B cell (primary cell): ENCODE data around the gene LMX1B. TPM values are rescaled to one million over a fixed set of nuclear protein-coding genes. Genes with fewer than 3 reads are reported as not detected.
"Not testable (repeated sequence)": the region's sequence is repeated elsewhere in the genome, so short reads cannot be mapped to it uniquely, and the experiment has no call there.

Experiments
- ATAC-seq: fragments of 200-7000 bp; cut with Tn5 transposase; one replicate; pipeline ENCODE4 v1.10.0; 2021; ENCODE audit warnings: low read depth, mild to moderate bottlenecking, moderate number of reproducible peaks, moderate library complexity
- CTCF ChIA-PET: fragments of 350-600 bp; sonication (Branson Sonifier 250); formaldehyde crosslinking; loops from one replicate; lab custom pipeline; 2021; ENCODE audit warnings: antibody characterized with exemption, inconsistent platforms; lab: Charles Lee
- POLR2A ChIA-PET: fragments of 350-600 bp; sonication (Branson Sonifier 250); formaldehyde crosslinking; loops from one replicate; lab custom pipeline; 2021; ENCODE audit warnings: antibody characterized with exemption; lab: Charles Lee
- DNase-seq: peaks from one replicate; pipeline ENCODE4 v3.0.0; 2013
- H2AFZ ChIP-seq: 2 replicates; pipeline ENCODE4 v1.6.1; 2012; ENCODE audit warnings: mild to moderate bottlenecking, low read depth, low read length; ENCODE audit not compliant: insufficient read depth, poor library complexity, severe bottlenecking
- H3K27ac ChIP-seq, 2 donors: 1 replicate in 1 of 2; 2 replicates in 1 of 2; pipeline ENCODE4 v1.5.1; 2012 to 2013; ENCODE audit warnings: low read length in 2 of 2, mild to moderate bottlenecking in 2 of 2, moderate library complexity in 1 of 2
- H3K27me3 ChIP-seq, 4 experiments: fragments of 200-600 bp in 1 of 4; sonication (generic) in 1 of 4; replicated peaks in 1 of 4; 1 replicate in 2 of 4; 2 replicates in 2 of 4; pipeline versions ENCODE4 v1.6.1 to v1.7.0; 2013 to 2016; ENCODE audit warnings: low read length in 3 of 4, mild to moderate bottlenecking in 2 of 4, mixed read lengths in 1 of 4, moderate library complexity in 1 of 4; ENCODE audit not compliant: insufficient read depth in 4 of 4, control insufficient read depth in 3 of 4; ENCODE audit errors: control extremely low read depth in 1 of 4
- H3K36me3 ChIP-seq, 2 experiments: replicated peaks in 1 of 2; 1 replicate in 1 of 2; 2 replicates in 1 of 2; pipeline versions ENCODE4 v1.6.1 to v1.7.1; 2013; ENCODE audit warnings: low read length in 1 of 2; ENCODE audit not compliant: insufficient read depth in 2 of 2, control insufficient read depth in 1 of 2; ENCODE audit errors: control extremely low read depth in 1 of 2, extremely low read depth in 1 of 2
- H3K4me1 ChIP-seq, 2 donors: fragments of 200-600 bp in 1 of 2; sonication (generic) in 1 of 2; 1 replicate in 1 of 2; 2 replicates in 1 of 2; pipeline versions ENCODE4 v1.5.1 to v1.6.1; 2013 to 2017; ENCODE audit warnings: low read length in 2 of 2; ENCODE audit not compliant: control insufficient read depth in 2 of 2, insufficient read depth in 2 of 2
- H3K4me2 ChIP-seq: replicated peaks from 2 replicates; pipeline ENCODE3; 2012; ENCODE audit warnings: mild to moderate bottlenecking, low read depth, low read length; ENCODE audit not compliant: poor library complexity, severe bottlenecking
- H3K4me3 ChIP-seq, 5 experiments: fragments of 200-600 bp in 1 of 5; sonication (generic) in 1 of 5; 1 replicate in 3 of 5; 2 replicates in 2 of 5; pipeline versions ENCODE4 v1.5.1 to v1.7.0; 2011 to 2016; ENCODE audit warnings: low read length in 4 of 5, mild to moderate bottlenecking in 4 of 5, low read depth in 2 of 5, control low read depth in 1 of 5, moderate library complexity in 1 of 5; ENCODE audit not compliant: insufficient read depth in 1 of 5; ENCODE audit errors: control extremely low read depth in 1 of 5, extremely low read depth in 1 of 5
- H3K79me2 ChIP-seq: fragments of 200-600 bp; sonication (generic); one replicate; pipeline ENCODE4 v1.6.0; 2016; ENCODE audit warnings: low read length; ENCODE audit not compliant: control insufficient read depth, insufficient read depth
- H3K9ac ChIP-seq: fragments of 200-600 bp; sonication (generic); 2 replicates; pipeline ENCODE4 v1.6.1; 2017; ENCODE audit warnings: mild to moderate bottlenecking, low read length, moderate library complexity
- H3K9me3 ChIP-seq, 3 donors: one replicate each; pipeline versions ENCODE4 v1.6.1 to v1.7.1; 2013; ENCODE audit warnings: low read length in 2 of 3; ENCODE audit not compliant: control insufficient read depth in 2 of 3, insufficient read depth in 1 of 3; ENCODE audit errors: control extremely low read depth in 1 of 3
- H4K20me1 ChIP-seq: 2 replicates; pipeline ENCODE4 v1.6.0; 2012; ENCODE audit warnings: mild to moderate bottlenecking, low read length; ENCODE audit not compliant: insufficient read depth, control insufficient read depth, poor library complexity, severe bottlenecking
- H3K27ac Mint-ChIP-seq: one replicate; pipeline ENCODE4 v1.8.0; 2021; ENCODE audit warnings: mixed read lengths
- H3K27me3 Mint-ChIP-seq: one replicate; pipeline ENCODE4 v1.8.0; 2021; ENCODE audit warnings: mixed read lengths
- H3K4me1 Mint-ChIP-seq: one replicate; pipeline ENCODE4 v1.8.0; 2021; ENCODE audit warnings: mixed read lengths
- H3K4me3 Mint-ChIP-seq: one replicate; pipeline ENCODE4 v1.8.0; 2021; ENCODE audit warnings: mixed read lengths
- H3K9me3 Mint-ChIP-seq: one replicate; pipeline ENCODE4 v1.8.0; 2022; ENCODE audit warnings: mixed read lengths; ENCODE audit not compliant: insufficient read depth
- CTCF ChIP-seq: fragments of 200-600 bp; IDR thresholded peaks from one replicate; pipeline ENCODE4 v1.8.0; 2022; ENCODE audit warnings: antibody characterized with exemption, mild to moderate bottlenecking
- EZH2 ChIP-seq: IDR thresholded peaks from 2 replicates; pipeline ENCODE4 v1.6.1; 2012; ENCODE audit warnings: borderline replicate concordance, low read depth, mild to moderate bottlenecking, moderate library complexity, low read length; ENCODE audit not compliant: insufficient read depth, poor library complexity, severe bottlenecking
- WGBS: methylation state at CpG from one replicate; pipeline ENCODE4 v1.1.5; 2013; ENCODE audit warnings: missing lambda C conversion rate; ENCODE audit not compliant: insufficient coverage; 5-methylcytosine and 5-hydroxymethylcytosine counted together
- intact Hi-C: fragments of 100-400 bp; cut with micrococcal nuclease; formaldehyde crosslinking; loops from one replicate; pipeline ENCODE4 v1.10.0; 2022
- polyA plus RNA-seq: library from polyadenylated mRNA; depleted of rRNA; stranded (reverse); fragments of >200 nt; gene quantifications from 2 replicates; pipeline ENCODE4 v1.2.3, GENCODE V29; 2012
- total RNA-seq, 2 donors: library from RNA; stranded (reverse); fragments of 120-200 nt in 1 of 2; gene quantifications; 1 replicate in 1 of 2; 2 replicates in 1 of 2; pipeline versions ENCODE4 v1.2.3 to v1.2.4, GENCODE V29; 2013 to 2022

Gene LMX1B
- total and polyA plus RNA-seq, 2 donors (not counting 1 experiment from before 2014, with no cell fraction given), result not detected

- 89% methylated on average over 6 of the region's 7 CpGs for WGBS
- CTCF ChIA-PET, result no interaction called here
Observed at GRCh38 chr9:126654124-126654523, 40.4 kb downstream of the LMX1B start.

DNA sequence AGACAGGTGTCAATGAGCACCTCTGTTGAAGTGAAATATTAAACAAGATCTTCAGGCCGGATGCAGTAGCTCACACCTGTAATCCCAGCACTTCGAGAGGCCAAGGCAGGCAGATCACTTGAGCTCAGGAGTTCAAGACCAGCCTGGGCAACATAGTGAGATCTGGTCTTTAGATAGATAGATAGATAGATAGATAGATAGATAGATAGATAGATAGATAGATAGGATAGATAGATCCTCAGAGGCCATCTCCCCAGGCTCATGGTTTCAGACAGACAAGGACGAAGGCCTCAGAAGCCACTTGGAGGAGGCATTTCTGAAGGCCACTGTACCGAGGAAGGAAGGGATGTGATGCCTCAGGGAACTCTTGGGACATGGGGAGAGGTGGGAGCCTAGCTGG, 42.5 kb downstream of the LMX1B start:
- 81% methylated on average over 4 of the region's 4 CpGs for WGBS
- H3K9ac ChIP-seq, result not testable (repeated sequence)

More at GRCh38 chr9:126654124-126654523, 40.4 kb downstream of the LMX1B start:
- H3K4me3 ChIP-seq, result no peak overlapping the region
- TF ChIP-seq EZH2 (no peak), CTCF (no peak)
- no peak overlapping the region for H3K4me2 ChIP-seq
- H2AFZ ChIP-seq, result no peak overlapping the region
- H3K9me3 ChIP-seq, result no peaks in the 10 kb centered on the region
- intact Hi-C loops, result no loop called here
- peaks cover 0 to 56% (median 8%) of the 10 kb centered on the region in 4 experiments for H3K27me3 ChIP-seq
- no peaks in the 10 kb centered on the region for H3K9me3 Mint-ChIP-seq
- H3K79me2 ChIP-seq, result no peaks in the 10 kb centered on the region
- H3K4me1 Mint-ChIP-seq, result no peaks in the 10 kb centered on the region
- no peak overlapping the region for H3K4me3 Mint-ChIP-seq
- POLR2A ChIA-PET, result no interaction called here
- H3K27ac Mint-ChIP-seq, result no peak overlapping the region
- no peaks in the 10 kb centered on the region for H4K20me1 ChIP-seq
- ATAC-seq (no peak), DNase-seq (no peak)
- H3K27ac ChIP-seq, result no peak overlapping the region
- H3K36me3 ChIP-seq, result no peaks in the 10 kb centered on the region
- no peaks in the 10 kb centered on the region for H3K4me1 ChIP-seq
- H3K27me3 Mint-ChIP-seq, result peaks cover 56% of the 10 kb centered on the region
- no peak overlapping the region for H3K9ac ChIP-seq

More for the DNA sequence above, 42.5 kb downstream of the LMX1B start:
- H2AFZ ChIP-seq, H3K4me3 ChIP-seq, H3K4me3 Mint-ChIP-seq, POLR2A ChIA-PET, CTCF ChIA-PET, H3K27ac ChIP-seq, H3K9me3 Mint-ChIP-seq, H3K79me2 ChIP-seq, ATAC-seq, H4K20me1 ChIP-seq, intact Hi-C loops, H3K36me3 ChIP-seq, H3K9me3 ChIP-seq, H3K4me1 Mint-ChIP-seq, H3K4me2 ChIP-seq, DNase-seq, H3K27ac Mint-ChIP-seq, H3K4me1 ChIP-seq: not testable (repeated sequence)
- peaks cover 45% of the 10 kb centered on the region for H3K27me3 Mint-ChIP-seq
- peaks cover 0 to 53% (median 5%) of the 10 kb centered on the region in 4 experiments for H3K27me3 ChIP-seq
